Mucosa of stomach (tissue), 1 donor: ENCODE measurements around the gene RMI2.

Experiments
- H3K27me3 ChIP-seq: one replicate; pipeline ENCODE4 v1.7.0; 2013; ENCODE audit warnings: mild to moderate bottlenecking, low read length; ENCODE audit not compliant: control insufficient read depth, insufficient read depth
- H3K36me3 ChIP-seq: one replicate; pipeline ENCODE4 v1.7.0; 2013; ENCODE audit warnings: low read length; ENCODE audit not compliant: control insufficient read depth, insufficient read depth
- H3K4me1 ChIP-seq: one replicate; pipeline ENCODE4 v1.7.0; 2013; ENCODE audit warnings: mild to moderate bottlenecking, low read length; ENCODE audit not compliant: control insufficient read depth, insufficient read depth
- H3K4me3 ChIP-seq: one replicate; pipeline ENCODE4 v1.7.0; 2013; ENCODE audit warnings: low read length
- H3K9ac ChIP-seq: one replicate; pipeline ENCODE4 v1.7.0; 2013; ENCODE audit warnings: mild to moderate bottlenecking, low read length, moderate library complexity
- H3K9me3 ChIP-seq: one replicate; pipeline ENCODE4 v1.7.0; 2013; ENCODE audit warnings: mild to moderate bottlenecking, low read length, moderate library complexity; ENCODE audit not compliant: control insufficient read depth
- donor health status: Pancreatic carcinoma.

RMI2 gene

DNA sequence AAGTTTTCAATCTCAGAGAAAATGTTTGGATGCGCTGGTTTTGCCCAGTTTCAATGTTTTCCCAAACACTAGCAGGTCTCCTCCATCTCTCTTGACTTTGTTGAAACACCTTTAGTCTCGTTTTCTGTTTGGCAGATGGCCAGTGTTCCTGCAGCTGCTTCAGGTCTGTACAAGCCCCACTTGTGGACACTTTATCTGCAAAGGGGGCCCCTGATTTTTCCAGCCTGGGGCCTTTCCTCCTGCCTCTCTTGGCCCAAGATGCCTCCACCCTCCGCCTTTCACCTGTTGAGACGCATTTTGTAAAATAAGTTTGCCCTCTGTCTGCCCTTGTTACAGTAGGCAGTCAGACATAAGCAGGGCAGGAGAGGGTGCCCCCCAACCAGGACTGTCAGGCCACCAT, 42.3 kb upstream of the RMI2 start:
- Histone ChIP-seq H3K27me3 (no peaks in the 10 kb centered on the region), H3K9me3 (no peaks in the 10 kb centered on the region), H3K36me3 (no peaks in the 10 kb centered on the region), H3K4me1 (peaks cover 6% of the 10 kb centered on the region), H3K9ac (no peak overlapping the region), H3K4me3 (no peak overlapping the region)

- H3K4me1 ChIP-seq: peaks cover 6% of the 10 kb centered on the region
- H3K27me3 ChIP-seq: no peaks in the 10 kb centered on the region
- H3K36me3 ChIP-seq: no peaks in the 10 kb centered on the region
- H3K9me3 ChIP-seq: no peaks in the 10 kb centered on the region
- no peak overlapping the region for H3K9ac ChIP-seq
- H3K4me3 ChIP-seq: no peak overlapping the region
These were observed 41.7 kb upstream of the RMI2 start for GRCh38 chr16:11303405-11304138.

GRCh38 chr16:11306381-11306780, 38.9 kb upstream of the RMI2 start:
- no peaks in the 10 kb centered on the region for H3K27me3 ChIP-seq
- H3K36me3 ChIP-seq: no peaks in the 10 kb centered on the region
- no peaks in the 10 kb centered on the region for H3K9me3 ChIP-seq
- no peak overlapping the region for H3K4me3 ChIP-seq
- H3K9ac ChIP-seq: no peak overlapping the region
- peaks cover 6% of the 10 kb centered on the region for H3K4me1 ChIP-seq

DNA sequence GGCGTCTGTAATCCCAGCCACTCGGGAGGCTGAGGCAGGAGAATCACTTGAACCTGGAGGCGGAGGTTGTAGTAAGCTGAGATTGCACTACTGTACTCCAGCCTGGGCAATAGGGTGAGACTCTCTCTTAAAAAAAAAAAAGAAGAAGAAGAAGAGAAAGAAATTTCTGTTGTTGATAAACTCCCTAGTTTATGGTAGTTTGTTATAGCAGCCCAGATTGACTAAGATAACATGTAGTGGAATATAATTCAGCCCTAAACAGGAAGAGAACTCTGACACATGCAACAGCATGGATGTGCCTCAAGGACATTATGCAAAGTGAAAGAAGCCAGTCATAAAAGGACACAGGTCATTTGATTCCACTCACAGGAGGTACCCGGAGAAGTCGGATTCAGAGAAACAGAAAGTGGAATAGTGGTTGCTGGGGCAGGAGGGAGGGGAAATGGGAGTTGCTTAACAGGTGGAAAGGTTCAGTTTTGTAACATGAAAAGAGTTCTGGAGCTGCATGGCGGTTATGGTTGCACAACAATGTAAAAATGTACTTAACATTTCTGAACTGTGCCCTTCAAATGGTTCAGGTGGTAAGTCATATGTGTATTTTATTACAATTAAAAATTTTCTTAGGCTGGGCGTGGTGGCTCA, 38.1 kb upstream of the RMI2 start:
- no peak overlapping the region for H3K9ac ChIP-seq

GRCh38 chr16:11307639-11308492, 37.4 kb upstream of the RMI2 start:
- no peak overlapping the region for H3K9ac ChIP-seq
- no peak overlapping the region for H3K4me3 ChIP-seq
- no peaks in the 10 kb centered on the region for H3K36me3 ChIP-seq
- H3K9me3 ChIP-seq: no peaks in the 10 kb centered on the region
- H3K4me1 ChIP-seq: peaks cover 10% of the 10 kb centered on the region
- H3K27me3 ChIP-seq: no peaks in the 10 kb centered on the region

More for the DNA sequence above, 38.1 kb upstream of the RMI2 start:
- Histone ChIP-seq H3K36me3 (no peaks in the 10 kb centered on the region), H3K4me3 (no peak overlapping the region), H3K4me1 (peaks cover 6% of the 10 kb centered on the region), H3K9me3 (no peaks in the 10 kb centered on the region), H3K27me3 (no peaks in the 10 kb centered on the region)

- no peak overlapping the region for H3K9ac ChIP-seq
- H3K9me3 ChIP-seq: no peaks in the 10 kb centered on the region
- H3K27me3 ChIP-seq: no peaks in the 10 kb centered on the region
- no peak overlapping the region for H3K4me3 ChIP-seq
- H3K4me1 ChIP-seq: peaks cover 10% of the 10 kb centered on the region
- no peaks in the 10 kb centered on the region for H3K36me3 ChIP-seq
These were observed 36.6 kb upstream of the RMI2 start for GRCh38 chr16:11308493-11309283.

GRCh38 chr16:11309895-11310633, 35.2 kb upstream of the RMI2 start:
- Histone ChIP-seq H3K9ac (no peak overlapping the region), H3K9me3 (no peaks in the 10 kb centered on the region), H3K4me1 (peaks cover 6% of the 10 kb centered on the region), H3K36me3 (no peaks in the 10 kb centered on the region), H3K4me3 (no peak overlapping the region), H3K27me3 (no peaks in the 10 kb centered on the region)

- Histone ChIP-seq H3K9ac (no peak overlapping the region), H3K36me3 (no peaks in the 10 kb centered on the region), H3K9me3 (no peaks in the 10 kb centered on the region), H3K4me3 (no peak overlapping the region), H3K4me1 (peaks cover 6% of the 10 kb centered on the region), H3K27me3 (no peaks in the 10 kb centered on the region)
These were observed 34.7 kb upstream of the RMI2 start for GRCh38 chr16:11310634-11310977.

GRCh38 chr16:11310997-11311561, 34.2 kb upstream of the RMI2 start:
- no peaks in the 10 kb centered on the region for H3K36me3 ChIP-seq
- H3K4me3 ChIP-seq: no peak overlapping the region
- H3K4me1 ChIP-seq: peaks cover 6% of the 10 kb centered on the region
- no peaks in the 10 kb centered on the region for H3K9me3 ChIP-seq
- no peaks in the 10 kb centered on the region for H3K27me3 ChIP-seq
- H3K9ac ChIP-seq: no peak overlapping the region

- no peaks in the 10 kb centered on the region for H3K9me3 ChIP-seq
- no peaks in the 10 kb centered on the region for H3K27me3 ChIP-seq
- no peak overlapping the region for H3K4me3 ChIP-seq
- peaks cover 6% of the 10 kb centered on the region for H3K4me1 ChIP-seq
- no peaks in the 10 kb centered on the region for H3K36me3 ChIP-seq
- H3K9ac ChIP-seq: no peak overlapping the region
These were observed 32.4 kb upstream of the RMI2 start for GRCh38 chr16:11312718-11313492.
